CD14-positive monocyte (primary cell): ENCODE data around the gene RRP9. TPM values are rescaled to one million over a fixed set of nuclear protein-coding genes. Genes with fewer than 3 reads are reported as not detected.

Source experiments
- DNase-seq, 3 donors: peaks; one replicate each; pipeline ENCODE4 v3.0.0-alpha.2; 2011 to 2022
- H2AFZ ChIP-seq: 2 replicates; pipeline ENCODE4 v1.6.0; 2012; ENCODE audit warnings: mild to moderate bottlenecking, low read depth, low read length, inconsistent platforms; ENCODE audit not compliant: insufficient read depth, poor library complexity, severe bottlenecking
- H3K27ac ChIP-seq, 2 donors: 1 replicate in 1 of 2; 2 replicates in 1 of 2; pipeline ENCODE4 v1.5.1; 2012 to 2013; ENCODE audit warnings: low read length in 2 of 2, control low read depth in 1 of 2, inconsistent platforms in 1 of 2, low read depth in 1 of 2, mild to moderate bottlenecking in 1 of 2
- H3K27me3 ChIP-seq, 2 donors: one replicate each; pipeline versions ENCODE4 v1.6.0 to v1.6.1; 2011 to 2013; ENCODE audit warnings: low read length in 2 of 2; ENCODE audit not compliant: control insufficient read depth in 2 of 2, insufficient read depth in 2 of 2
- H3K36me3 ChIP-seq, 2 donors: replicated peaks in 1 of 2; 1 replicate in 1 of 2; 2 replicates in 1 of 2; pipeline versions ENCODE4 v1.5.1 to v1.6.1; 2012 to 2013; ENCODE audit warnings: low read length in 2 of 2, control low read depth in 1 of 2, inconsistent platforms in 1 of 2, mild to moderate bottlenecking in 1 of 2; ENCODE audit not compliant: insufficient read depth in 2 of 2, control insufficient read depth in 1 of 2
- H3K4me1 ChIP-seq, 2 donors: 1 replicate in 1 of 2; 2 replicates in 1 of 2; pipeline versions ENCODE4 v1.5.1 to v1.6.1; 2012 to 2013; ENCODE audit warnings: low read length in 2 of 2, control low read depth in 1 of 2, inconsistent platforms in 1 of 2, mild to moderate bottlenecking in 1 of 2, moderate library complexity in 1 of 2; ENCODE audit not compliant: insufficient read depth in 2 of 2, control insufficient read depth in 1 of 2
- H3K4me2 ChIP-seq: replicated peaks from 2 replicates; pipeline ENCODE3; 2012; ENCODE audit warnings: low read length, moderate library complexity, mild to moderate bottlenecking; ENCODE audit not compliant: poor library complexity, severe bottlenecking; ENCODE audit errors: extremely low read depth
- H3K4me3 ChIP-seq, 3 experiments: fragments of 200-600 bp in 1 of 3; sonication (generic) in 1 of 3; replicated peaks in 1 of 3; 1 replicate in 2 of 3; 2 replicates in 1 of 3; pipeline ENCODE4 v1.5.1; 2011 to 2013; ENCODE audit warnings: low read length in 3 of 3, mild to moderate bottlenecking in 3 of 3, control low read depth in 2 of 3, low read depth in 2 of 3, inconsistent platforms in 1 of 3, moderate library complexity in 1 of 3
- H3K79me2 ChIP-seq: 2 replicates; pipeline ENCODE4 v1.6.0; 2012; ENCODE audit warnings: mild to moderate bottlenecking, control low read depth, inconsistent platforms, low read length, moderate library complexity; ENCODE audit not compliant: insufficient read depth
- H3K9ac ChIP-seq: 2 replicates; pipeline ENCODE4 v1.6.0; 2017; ENCODE audit warnings: low read length, mild to moderate bottlenecking; ENCODE audit not compliant: insufficient read depth, poor library complexity, severe bottlenecking
- H3K9me3 ChIP-seq, 2 donors: replicated peaks in 1 of 2; 1 replicate in 1 of 2; 2 replicates in 1 of 2; pipeline versions ENCODE4 v1.5.1 to v1.6.1; 2012 to 2013; ENCODE audit warnings: low read length in 2 of 2, control low read depth in 1 of 2; ENCODE audit not compliant: control insufficient read depth in 1 of 2, insufficient read depth in 1 of 2
- H4K20me1 ChIP-seq: 2 replicates; pipeline ENCODE4 v1.6.0; 2012; ENCODE audit warnings: mild to moderate bottlenecking, low read length, control low read depth, moderate library complexity; ENCODE audit not compliant: insufficient read depth
- H3K27ac Mint-ChIP-seq, 7 donors: one replicate each; pipeline ENCODE4 v1.8.0; 2020; ENCODE audit warnings: mild to moderate bottlenecking in 7 of 7, mixed read lengths in 7 of 7, moderate library complexity in 6 of 7, inconsistent platforms in 2 of 7
- H3K27me3 Mint-ChIP-seq, 3 donors: one replicate each; pipeline ENCODE4 v1.8.0; 2021 to 2022; ENCODE audit warnings: low read depth in 3 of 3, mild to moderate bottlenecking in 3 of 3, mixed read lengths in 3 of 3, moderate library complexity in 3 of 3, inconsistent platforms in 1 of 3
- H3K36me3 Mint-ChIP-seq, 2 donors: one replicate each; pipeline ENCODE4 v1.8.0; 2020; ENCODE audit warnings: mixed read lengths in 2 of 2, inconsistent platforms in 1 of 2, mild to moderate bottlenecking in 1 of 2
- H3K4me1 Mint-ChIP-seq: one replicate; pipeline ENCODE4 v1.8.0; 2020; ENCODE audit warnings: mild to moderate bottlenecking, mixed read lengths
- H3K4me3 Mint-ChIP-seq, 2 donors: one replicate each; pipeline ENCODE4 v1.8.0; 2020; ENCODE audit warnings: mild to moderate bottlenecking in 2 of 2, mixed read lengths in 2 of 2, moderate library complexity in 1 of 2
- H3K9me3 Mint-ChIP-seq, 7 donors: one replicate each; pipeline ENCODE4 v1.8.0; 2020 to 2022; ENCODE audit warnings: mixed read lengths in 7 of 7, mild to moderate bottlenecking in 6 of 7, moderate library complexity in 6 of 7, inconsistent platforms in 2 of 7
- WGBS: methylation state at CpG from one replicate; pipeline ENCODE4 v1.1.5; 2013; ENCODE audit warnings: missing lambda C conversion rate; ENCODE audit not compliant: insufficient coverage; 5-methylcytosine and 5-hydroxymethylcytosine counted together
- intact Hi-C, 2 donors: fragments of 100-400 bp; cut with micrococcal nuclease; formaldehyde crosslinking; loops; one replicate each; pipeline versions ENCODE4 v1.15.0 to v1.15.1; 2023
- polyA plus RNA-seq, 3 donors: library from polyadenylated mRNA; depleted of rRNA in 1 of 3; unstranded in 2 of 3; stranded (reverse) in 1 of 3; fragments of 300-500 nt in 2 of 3; fragments of >200 nt in 1 of 3; fragmentation: Illumina TruSeq in 2 of 3; gene quantifications; 1 replicate in 2 of 3; 2 replicates in 1 of 3; pipeline ENCODE4 v1.2.3, GENCODE V29; 2012 to 2021
- TF ChIP-seq, protein P1 (sequence below): fragments of 200-600 bp; IDR thresholded peaks from one replicate; pipeline ENCODE4 v1.8.0; 2022; ENCODE audit warnings: antibody characterized with exemption, mild to moderate bottlenecking

The RRP9 gene
- polyA plus RNA-seq, 3 donors, result 6.7 to 10.4 (median 9.9) TPM

DNA sequence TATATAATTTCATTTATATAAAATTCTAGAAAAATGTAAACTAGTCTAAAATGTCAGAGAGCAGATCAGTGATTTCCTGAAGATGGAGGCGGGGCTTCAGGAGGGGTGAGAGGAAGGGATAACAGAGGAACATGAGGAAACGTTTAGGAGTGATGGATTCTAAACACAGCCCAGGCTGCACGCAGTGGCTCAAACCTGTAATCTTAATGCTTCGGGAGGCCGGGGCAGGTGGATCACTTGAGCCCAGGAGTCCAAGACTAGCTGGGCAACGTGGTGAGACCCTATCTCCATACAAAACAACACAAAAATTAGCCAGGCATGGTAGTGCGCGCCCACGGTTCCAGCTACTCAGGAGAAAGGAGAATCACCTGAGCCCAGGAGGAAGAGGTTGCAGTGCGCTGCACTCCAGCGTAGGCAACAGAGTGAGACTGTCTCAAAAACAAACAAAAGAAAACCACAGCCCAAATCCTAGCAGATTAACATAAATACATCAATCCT lies 20.6 kb downstream of the RRP9 start:
- Histone ChIP-seq H3K9me3 (no peaks in the 10 kb centered on the region), H3K79me2 (no peaks in the 10 kb centered on the region), H3K4me1 (no peaks in the 10 kb centered on the region), H3K9ac (no peak overlapping the region), H3K27me3 (peaks cover 0 to 7% of the 10 kb centered on the region in 2 donors), H2AFZ (no peak overlapping the region), H4K20me1 (no peaks in the 10 kb centered on the region), H3K27ac (no peak overlapping the region), H3K4me3 (no peak overlapping the region), H3K36me3 (no peaks in the 10 kb centered on the region), H3K4me2 (no peak overlapping the region)
- no peak overlapping the region for H3K4me3 Mint-ChIP-seq
- 93% methylated on average over 5 of the region's 11 CpGs for WGBS
- intact Hi-C loops, result no loop called here
- peaks cover 12 to 25% (median 12%) of the 10 kb centered on the region in 3 donors for H3K27me3 Mint-ChIP-seq
- TF ChIP-seq, protein P1, sequence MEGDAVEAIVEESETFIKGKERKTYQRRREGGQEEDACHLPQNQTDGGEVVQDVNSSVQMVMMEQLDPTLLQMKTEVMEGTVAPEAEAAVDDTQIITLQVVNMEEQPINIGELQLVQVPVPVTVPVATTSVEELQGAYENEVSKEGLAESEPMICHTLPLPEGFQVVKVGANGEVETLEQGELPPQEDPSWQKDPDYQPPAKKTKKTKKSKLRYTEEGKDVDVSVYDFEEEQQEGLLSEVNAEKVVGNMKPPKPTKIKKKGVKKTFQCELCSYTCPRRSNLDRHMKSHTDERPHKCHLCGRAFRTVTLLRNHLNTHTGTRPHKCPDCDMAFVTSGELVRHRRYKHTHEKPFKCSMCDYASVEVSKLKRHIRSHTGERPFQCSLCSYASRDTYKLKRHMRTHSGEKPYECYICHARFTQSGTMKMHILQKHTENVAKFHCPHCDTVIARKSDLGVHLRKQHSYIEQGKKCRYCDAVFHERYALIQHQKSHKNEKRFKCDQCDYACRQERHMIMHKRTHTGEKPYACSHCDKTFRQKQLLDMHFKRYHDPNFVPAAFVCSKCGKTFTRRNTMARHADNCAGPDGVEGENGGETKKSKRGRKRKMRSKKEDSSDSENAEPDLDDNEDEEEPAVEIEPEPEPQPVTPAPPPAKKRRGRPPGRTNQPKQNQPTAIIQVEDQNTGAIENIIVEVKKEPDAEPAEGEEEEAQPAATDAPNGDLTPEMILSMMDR, result no peak
- peaks cover 0 to 4% (median 0%) of the 10 kb centered on the region in 7 donors for H3K9me3 Mint-ChIP-seq
- no peaks in the 10 kb centered on the region for H3K36me3 Mint-ChIP-seq
- H3K27ac Mint-ChIP-seq, result no peak overlapping the region
- DNase-seq, result no peak
- no peaks in the 10 kb centered on the region for H3K4me1 Mint-ChIP-seq

DNA sequence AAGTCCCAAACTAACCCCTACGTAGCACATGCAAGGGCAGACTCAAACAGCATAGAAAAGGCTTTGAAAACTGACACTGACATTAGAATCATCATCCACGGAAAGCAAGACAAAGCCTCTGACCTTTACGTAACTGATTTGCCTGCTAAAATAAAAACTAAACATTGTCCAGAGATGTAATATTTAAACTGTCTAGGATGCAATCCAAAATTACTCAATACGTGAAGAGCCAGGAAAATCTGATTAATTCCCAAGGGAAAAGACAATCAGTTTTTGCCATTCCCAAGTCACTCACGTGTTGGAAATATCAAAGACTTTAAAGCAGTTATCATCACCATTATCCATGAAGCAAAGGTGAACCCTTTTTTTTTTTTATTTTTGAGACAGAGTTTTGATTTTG lies 25.3 kb downstream of the RRP9 start:
- intact Hi-C loops, result no loop called here
- H2AFZ ChIP-seq, result no peak overlapping the region
- no peak for DNase-seq
- H3K4me1 ChIP-seq, result no peaks in the 10 kb centered on the region
- TF ChIP-seq, protein P1, result no peak
- no peak overlapping the region for H3K27ac ChIP-seq
- H4K20me1 ChIP-seq, result no peaks in the 10 kb centered on the region
- Mint-ChIP-seq H3K4me1 (peaks cover 2% of the 10 kb centered on the region), H3K9me3 (peaks cover 0 to 6% (median under 1%) of the 10 kb centered on the region in 7 donors), H3K36me3 (no peaks in the 10 kb centered on the region), H3K27me3 (peaks cover 14 to 26% (median 14%) of the 10 kb centered on the region in 3 donors), H3K4me3 (no peak overlapping the region), H3K27ac (no peak overlapping the region)
- no peak overlapping the region for H3K4me2 ChIP-seq
- 100% methylated on average over 1 of the region's 5 CpGs for WGBS
- H3K9me3 ChIP-seq, result no peaks in the 10 kb centered on the region
- no peaks in the 10 kb centered on the region for H3K79me2 ChIP-seq
- no peak overlapping the region for H3K4me3 ChIP-seq
- no peaks in the 10 kb centered on the region for H3K36me3 ChIP-seq
- H3K27me3 ChIP-seq, result peaks cover 0 to 6% of the 10 kb centered on the region in 2 donors
- no peak overlapping the region for H3K9ac ChIP-seq
